Skin of body (tissue), 2 donors: ENCODE data around the gene SYTL2. TPM values are rescaled to one million over a fixed set of nuclear protein-coding genes. Genes with fewer than 3 reads are reported as not detected.
"Not testable (repeated sequence)": the region's sequence is repeated elsewhere in the genome, so short reads cannot be mapped to it uniquely, and the experiment has no call there.

Experiments
- DNase-seq: peaks from one replicate; lab custom pipeline; 2025; lab: John Stamatoyannopoulos, UW
- total RNA-seq: library from RNA; depleted of rRNA; stranded (reverse); fragments of >200 nt; gene quantifications from one replicate; pipeline ENCODE4 v1.2.3, GENCODE V29; 2014

SYTL2 gene
- total RNA-seq, 1 donor from 2014 or later, result 40.4 TPM

GRCh38 chr11:85798361-85798760 lies 12.6 kb downstream of the SYTL2 start:
- no peak for DNase-seq

- DNase-seq, result no peak
These were observed 15.0 kb downstream of the SYTL2 start for GRCh38 chr11:85795712-85796487.

- no peak for DNase-seq
These were observed 19.4 kb downstream of the SYTL2 start for GRCh38 chr11:85791409-85791990.

GRCh38 chr11:85787809-85788760 lies 22.9 kb downstream of the SYTL2 start:
- no peak for DNase-seq

- DNase-seq, result no peak
These were observed 23.8 kb downstream of the SYTL2 start for GRCh38 chr11:85787168-85787567.

- DNase-seq, result no peak
These were observed 26.3 kb downstream of the SYTL2 start for GRCh38 chr11:85784480-85785265.

- no peak for DNase-seq
These were observed 27.2 kb downstream of the SYTL2 start for GRCh38 chr11:85783758-85784157.

- not testable (repeated sequence) for DNase-seq
These were observed 30.0 kb downstream of the SYTL2 start for GRCh38 chr11:85780780-85781517.

GRCh38 chr11:85779956-85780640 lies 30.8 kb downstream of the SYTL2 start:
- no peak for DNase-seq

- not testable (repeated sequence) for DNase-seq
These were observed 33.4 kb downstream of the SYTL2 start for GRCh38 chr11:85777603-85777972.

GRCh38 chr11:85776951-85777602 lies 33.9 kb downstream of the SYTL2 start:
- no peak for DNase-seq

GRCh38 chr11:85774256-85775101 lies 36.5 kb downstream of the SYTL2 start:
- no peak for DNase-seq

- DNase-seq, result no peak
These were observed 38.2 kb downstream of the SYTL2 start for GRCh38 chr11:85772695-85773094.

GRCh38 chr11:85771568-85771967 lies 39.4 kb downstream of the SYTL2 start:
- DNase-seq, result no peak

GRCh38 chr11:85769771-85770170 lies 41.2 kb downstream of the SYTL2 start:
- no peak for DNase-seq

GRCh38 chr11:85768473-85769146 lies 42.3 kb downstream of the SYTL2 start:
- DNase-seq, result no peak

GRCh38 chr11:85767246-85767945 lies 43.5 kb downstream of the SYTL2 start:
- no peak for DNase-seq
